ENCODE measurements around the gene DAPK2. TPM values are rescaled to one million over a fixed set of nuclear protein-coding genes. Genes with fewer than 3 reads are reported as not detected.

DAPK2 gene
- total and polyA plus RNA-seq, 2 of the 13 experiments (the other 11 are each of a cell fraction or from before 2014, with no cell fraction given) = 0.33 to 0.63 TPM

DNA sequence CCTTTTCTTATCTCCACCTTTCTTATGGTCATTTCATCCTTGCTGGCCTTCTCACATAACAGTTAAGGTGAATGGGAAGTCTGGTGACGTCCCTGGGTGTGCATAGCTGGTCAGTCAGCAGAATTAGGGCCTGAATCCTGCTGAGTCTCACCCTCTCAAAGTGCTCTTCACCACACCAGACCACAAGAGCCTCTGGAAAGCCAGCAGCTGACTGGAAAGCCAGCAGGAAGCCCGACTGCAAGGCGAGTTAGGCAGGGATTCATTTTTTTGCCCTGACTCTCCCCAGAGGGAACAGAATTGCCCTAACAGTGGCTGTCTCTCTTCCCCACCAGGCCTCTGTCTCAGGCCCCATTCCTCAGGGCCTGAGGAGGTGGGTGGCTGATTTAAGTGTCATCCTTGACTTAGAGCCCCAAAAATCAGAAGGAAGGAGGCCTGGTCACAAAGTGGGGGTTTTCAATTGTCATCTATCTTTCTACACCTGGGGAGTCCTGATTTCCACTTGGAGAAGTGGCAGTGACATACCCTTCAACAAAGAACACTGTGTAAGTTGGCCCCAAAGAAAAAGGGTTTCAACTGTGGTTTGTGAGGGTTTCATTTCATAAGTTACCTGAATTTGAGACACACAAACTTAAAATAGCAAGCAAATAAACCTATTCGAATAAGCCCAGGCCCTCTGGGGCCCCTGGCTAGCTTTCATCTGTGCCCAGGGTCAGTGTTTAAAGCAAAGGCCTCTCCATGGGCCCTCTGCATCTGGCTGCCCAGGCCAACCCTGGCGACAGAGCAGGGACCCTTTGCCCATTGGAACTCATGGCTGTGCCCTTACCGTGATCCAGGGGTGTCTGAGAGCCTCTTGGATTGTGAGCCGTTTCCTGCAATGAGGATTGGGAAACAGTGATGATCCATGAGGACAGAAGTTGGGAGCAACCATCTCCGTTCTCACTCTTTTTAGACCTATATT is 122.0 kb downstream of the DAPK2 start (continued):
- TF ChIP-seq, protein P1, sequence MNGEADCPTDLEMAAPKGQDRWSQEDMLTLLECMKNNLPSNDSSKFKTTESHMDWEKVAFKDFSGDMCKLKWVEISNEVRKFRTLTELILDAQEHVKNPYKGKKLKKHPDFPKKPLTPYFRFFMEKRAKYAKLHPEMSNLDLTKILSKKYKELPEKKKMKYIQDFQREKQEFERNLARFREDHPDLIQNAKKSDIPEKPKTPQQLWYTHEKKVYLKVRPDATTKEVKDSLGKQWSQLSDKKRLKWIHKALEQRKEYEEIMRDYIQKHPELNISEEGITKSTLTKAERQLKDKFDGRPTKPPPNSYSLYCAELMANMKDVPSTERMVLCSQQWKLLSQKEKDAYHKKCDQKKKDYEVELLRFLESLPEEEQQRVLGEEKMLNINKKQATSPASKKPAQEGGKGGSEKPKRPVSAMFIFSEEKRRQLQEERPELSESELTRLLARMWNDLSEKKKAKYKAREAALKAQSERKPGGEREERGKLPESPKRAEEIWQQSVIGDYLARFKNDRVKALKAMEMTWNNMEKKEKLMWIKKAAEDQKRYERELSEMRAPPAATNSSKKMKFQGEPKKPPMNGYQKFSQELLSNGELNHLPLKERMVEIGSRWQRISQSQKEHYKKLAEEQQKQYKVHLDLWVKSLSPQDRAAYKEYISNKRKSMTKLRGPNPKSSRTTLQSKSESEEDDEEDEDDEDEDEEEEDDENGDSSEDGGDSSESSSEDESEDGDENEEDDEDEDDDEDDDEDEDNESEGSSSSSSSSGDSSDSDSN (CRISPR knock-in tag; IDR thresholded peaks at IDR 0.05) = no peak
- TF ChIP-seq ZNF564 (CRISPR knock-in tag; IDR thresholded peaks at IDR 0.05) (no peak), KDM2A (CRISPR knock-in tag; IDR thresholded peaks at IDR 0.05; ENCODE audit: borderline replicate concordance, low read depth) (no peak), MAFG (CRISPR knock-in tag; IDR thresholded peaks at IDR 0.05) (no peak)
- TF ChIP-seq, protein P2, sequence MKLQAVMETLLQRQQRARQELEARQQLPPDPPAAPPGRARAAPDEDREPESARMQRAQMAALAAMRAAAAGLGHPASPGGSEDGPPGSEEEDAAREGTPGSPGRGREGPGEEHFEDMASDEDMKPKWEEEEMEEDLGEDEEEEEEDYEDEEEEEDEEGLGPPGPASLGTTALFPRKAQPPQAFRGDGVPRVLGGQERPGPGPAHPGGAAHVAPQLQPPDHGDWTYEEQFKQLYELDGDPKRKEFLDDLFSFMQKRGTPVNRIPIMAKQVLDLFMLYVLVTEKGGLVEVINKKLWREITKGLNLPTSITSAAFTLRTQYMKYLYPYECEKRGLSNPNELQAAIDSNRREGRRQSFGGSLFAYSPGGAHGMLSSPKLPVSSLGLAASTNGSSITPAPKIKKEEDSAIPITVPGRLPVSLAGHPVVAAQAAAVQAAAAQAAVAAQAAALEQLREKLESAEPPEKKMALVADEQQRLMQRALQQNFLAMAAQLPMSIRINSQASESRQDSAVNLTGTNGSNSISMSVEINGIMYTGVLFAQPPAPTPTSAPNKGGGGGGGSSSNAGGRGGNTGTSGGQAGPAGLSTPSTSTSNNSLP (IDR thresholded peaks at IDR 0.05; ENCODE audit: low read depth, low read length) = no peak

DNA sequence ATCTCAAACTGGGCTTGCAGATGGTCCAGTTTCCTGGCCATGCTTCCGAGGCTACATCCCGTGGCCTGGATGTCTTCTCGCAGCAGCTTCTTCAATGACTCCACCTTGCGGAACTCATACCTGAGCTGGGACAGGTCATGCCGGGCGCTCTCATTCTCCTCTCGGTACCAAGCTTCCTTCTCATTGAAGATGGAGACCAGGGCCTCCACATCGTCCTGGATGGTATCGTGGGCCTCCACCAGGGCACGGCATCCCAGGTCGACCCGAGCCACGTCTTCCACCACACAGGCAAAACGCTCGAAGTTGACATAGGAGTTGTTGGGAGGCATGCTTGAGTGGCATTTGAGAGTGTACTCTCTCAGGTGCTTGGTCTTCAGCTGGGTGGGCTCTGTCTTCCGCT is 123.4 kb downstream of the DAPK2 start:
- Histone ChIP-seq H3K27me3 (ENCODE audit: control insufficient read depth in 1 of 2, insufficient read depth in 2 of 2, low read length in 2 of 2) (peaks cover 1 to 12% of the 10 kb centered on the region in 2 experiments; a peak in 4 of 5 replicates), H3K9me3 (ENCODE audit: low read length) (no peaks in the 10 kb centered on the region), H3K4me1 (ENCODE audit: insufficient read depth, low read length) (peaks cover 48% of the 10 kb centered on the region), H3K36me3 (replicated peaks in 1 of 2; ENCODE audit: control insufficient read depth in 1 of 2, insufficient read depth in 2 of 2, low read length in 2 of 2) (no peaks in the 10 kb centered on the region), H3K79me2 (ENCODE audit: insufficient read depth, low read length) (no peaks in the 10 kb centered on the region), H3K4me2 (ENCODE audit: low read depth, low read length) (no peak overlapping the region), H3K4me3 (replicated peaks in 1 of 3; ENCODE audit: insufficient read depth in 1 of 3, low read depth in 2 of 3, low read length in 3 of 3) (no peak overlapping the region), H3K9ac (ENCODE audit: insufficient read depth, low read depth, low read length) (no peak overlapping the region), H2AFZ (ENCODE audit: low read length) (no peak overlapping the region), H4K20me1 (ENCODE audit: insufficient read depth, low read length) (no peaks in the 10 kb centered on the region), H3K27ac (ENCODE audit: extremely low read length, insufficient read depth, low read length) (no peak overlapping the region)
- no peak for DNase-seq (ENCODE audit: low spot score)
- POLR2A ChIA-PET = no interaction called here
- in situ Hi-C loops (cut with HindIII; ENCODE audit: extremely low pct_ligation_motif_present, low pct_unique_long_range_greater_than_20kb) (no loop called here), intact Hi-C loops (cut with micrococcal nuclease; ENCODE audit: unreplicated experiment) (no loop called here)
- CTCF ChIA-PET (ENCODE audit: low intra/inter-chr PET ratio, low total read pairs) = no interaction called here
- no peak for ATAC-seq
- WGBS (ENCODE audit: low lambda C conversion rate) = 20% methylated on average over 5 of the region's 16 CpGs
- FAIRE-seq = no peak
- BruUV-seq (replicated peaks) = no TSS peak
- TF ChIP-seq KLF15 (CRISPR knock-in tag; IDR thresholded peaks at IDR 0.05; ENCODE audit: borderline replicate concordance) (no peak), PCBP1 (IDR thresholded peaks at IDR 0.05; ENCODE audit: borderline replicate concordance, low read depth, low read length) (no peak), ZNF652 (CRISPR knock-in tag; IDR thresholded peaks at IDR 0.05; ENCODE audit: borderline replicate concordance, low read depth) (no peak), ZNF589 (CRISPR knock-in tag; conservative IDR thresholded peaks at IDR 0.05) (no peak), ZNF264 (CRISPR knock-in tag; IDR thresholded peaks at IDR 0.05) (no peak), ZNF382 (CRISPR knock-in tag; IDR thresholded peaks at IDR 0.05; ENCODE audit: borderline replicate concordance) (no peak), HOXA3 (CRISPR knock-in tag; IDR thresholded peaks at IDR 0.05) (no peak)
- TF ChIP-seq, protein P3, sequence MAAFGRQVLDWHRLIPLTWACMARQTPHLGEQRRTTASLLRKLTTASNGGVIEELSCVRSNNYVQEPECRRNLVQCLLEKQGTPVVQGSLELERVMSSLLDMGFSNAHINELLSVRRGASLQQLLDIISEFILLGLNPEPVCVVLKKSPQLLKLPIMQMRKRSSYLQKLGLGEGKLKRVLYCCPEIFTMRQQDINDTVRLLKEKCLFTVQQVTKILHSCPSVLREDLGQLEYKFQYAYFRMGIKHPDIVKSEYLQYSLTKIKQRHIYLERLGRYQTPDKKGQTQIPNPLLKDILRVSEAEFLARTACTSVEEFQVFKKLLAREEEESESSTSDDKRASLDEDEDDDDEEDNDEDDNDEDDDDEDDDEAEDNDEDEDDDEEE (CRISPR knock-in tag; IDR thresholded peaks at IDR 0.05) = no peak

Measured in HepG2 (cell line).